NOMO-1 treated with DMSO at 0.1 percent for 48 hours (cell line): Measurements from ENCODE around the gene OLR1.

Experiments used
- DNase-seq: peaks from one replicate; lab custom pipeline; 2025; ENCODE audit not compliant: unreplicated experiment; lab: John Stamatoyannopoulos, UW

The OLR1 gene

DNA sequence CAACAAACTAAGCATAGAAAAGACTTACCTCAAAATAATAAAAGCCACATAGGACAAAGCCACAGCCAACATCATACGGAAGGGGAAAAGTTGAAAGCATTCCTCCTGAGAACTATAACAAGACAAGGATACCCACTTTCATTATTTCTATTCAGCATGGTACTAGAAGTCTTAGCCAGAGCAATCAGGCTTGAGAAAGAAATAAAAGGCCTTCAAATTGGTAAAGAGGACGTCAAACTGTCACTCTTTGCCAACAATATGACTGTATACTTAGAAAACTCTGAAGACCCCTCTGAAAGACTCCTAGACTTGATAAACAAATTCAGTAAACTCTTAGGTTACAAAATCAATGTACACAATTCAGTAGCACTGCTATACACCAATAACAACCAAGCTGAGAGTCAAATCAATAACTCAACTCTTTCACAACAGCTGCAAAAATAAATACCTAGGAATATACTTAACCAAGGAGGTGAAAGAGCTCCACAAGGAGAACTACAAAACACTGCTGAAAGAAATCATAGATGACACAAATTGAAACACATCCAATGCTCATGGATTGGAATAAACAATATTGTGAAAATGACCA is 61.6 kb downstream of the OLR1 start:
- no peak for DNase-seq
